Measurements from ENCODE around the gene ST3GAL3. TPM values are rescaled to one million over a fixed set of nuclear protein-coding genes. Genes with fewer than 3 reads are reported as not detected.

The ST3GAL3 gene
- total and polyA plus RNA-seq, 12 donors = 14.5 to 39.3 (median 31.7) TPM

DNA sequence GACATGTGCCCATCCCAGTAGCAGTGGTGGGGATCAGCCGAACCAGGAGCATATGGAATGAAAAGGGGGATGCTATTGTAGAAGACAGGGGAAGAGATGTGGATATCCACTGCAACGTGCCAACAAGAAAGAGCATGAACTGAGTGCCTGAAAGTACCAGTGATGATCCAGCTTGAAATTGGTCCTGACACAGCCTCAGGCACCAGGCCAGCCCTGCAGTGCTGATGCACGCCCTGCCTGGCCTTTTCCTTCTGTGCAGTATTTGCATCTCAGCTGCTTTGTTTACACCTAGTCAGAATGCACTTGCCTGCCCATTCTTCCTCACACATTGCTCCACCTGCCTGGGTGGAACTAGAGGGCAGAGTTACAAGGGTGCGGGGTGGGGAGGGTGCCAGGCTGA, 176.0 kb downstream of the ST3GAL3 start:
- DNase-seq = no peak
- no peak for ATAC-seq
- Histone ChIP-seq H3K9me3 (no peaks in the 10 kb centered on the region), H3K4me1 (peaks cover 0 to 27% (median 11%) of the 10 kb centered on the region in 9 donors), H3K27me3 (no peaks in the 10 kb centered on the region), H3K4me3 (no peak overlapping the region), H3K36me3 (peaks cover 0 to 15% (median 0%) of the 10 kb centered on the region in 9 donors), H3K27ac (no peak overlapping the region)
- TF ChIP-seq, protein P1, sequence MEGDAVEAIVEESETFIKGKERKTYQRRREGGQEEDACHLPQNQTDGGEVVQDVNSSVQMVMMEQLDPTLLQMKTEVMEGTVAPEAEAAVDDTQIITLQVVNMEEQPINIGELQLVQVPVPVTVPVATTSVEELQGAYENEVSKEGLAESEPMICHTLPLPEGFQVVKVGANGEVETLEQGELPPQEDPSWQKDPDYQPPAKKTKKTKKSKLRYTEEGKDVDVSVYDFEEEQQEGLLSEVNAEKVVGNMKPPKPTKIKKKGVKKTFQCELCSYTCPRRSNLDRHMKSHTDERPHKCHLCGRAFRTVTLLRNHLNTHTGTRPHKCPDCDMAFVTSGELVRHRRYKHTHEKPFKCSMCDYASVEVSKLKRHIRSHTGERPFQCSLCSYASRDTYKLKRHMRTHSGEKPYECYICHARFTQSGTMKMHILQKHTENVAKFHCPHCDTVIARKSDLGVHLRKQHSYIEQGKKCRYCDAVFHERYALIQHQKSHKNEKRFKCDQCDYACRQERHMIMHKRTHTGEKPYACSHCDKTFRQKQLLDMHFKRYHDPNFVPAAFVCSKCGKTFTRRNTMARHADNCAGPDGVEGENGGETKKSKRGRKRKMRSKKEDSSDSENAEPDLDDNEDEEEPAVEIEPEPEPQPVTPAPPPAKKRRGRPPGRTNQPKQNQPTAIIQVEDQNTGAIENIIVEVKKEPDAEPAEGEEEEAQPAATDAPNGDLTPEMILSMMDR (IDR thresholded peaks at IDR 0.05) = no peak
- 89 to 94% methylated on average over 4 of the region's 4 CpGs for WGBS, 2 donors
- intact Hi-C loops (cut with DNase I) = loop anchor here in 1 of 10 donors (10.0 kb wide), 1 partner anchor 59 kb away; no protein-coding TSS in a partner anchor

DNA sequence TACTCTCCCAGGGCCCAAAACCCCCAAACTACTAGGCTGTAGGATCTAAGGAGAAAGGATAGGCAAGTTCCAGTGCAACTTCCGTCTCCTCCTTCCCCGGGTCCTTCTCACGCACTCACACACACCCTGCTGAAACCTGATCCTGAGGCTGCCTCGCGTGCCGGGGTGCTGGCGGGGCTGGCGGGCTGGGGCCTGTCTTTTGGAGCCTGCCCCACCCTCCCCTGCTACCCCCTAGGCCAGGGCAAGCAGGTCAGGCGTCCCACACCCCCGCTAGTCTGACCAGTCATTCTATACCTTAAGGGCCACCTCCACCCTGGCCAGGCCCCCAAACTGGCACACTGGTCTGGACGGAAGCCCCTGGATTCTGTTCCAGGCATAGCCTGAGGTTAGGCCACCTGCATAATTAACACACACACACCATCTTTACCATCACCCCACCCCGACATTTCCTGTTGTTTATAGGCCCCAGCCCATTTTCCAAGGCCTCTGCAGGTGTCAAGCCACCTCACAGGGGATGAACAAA, 178.0 kb downstream of the ST3GAL3 start:
- TF ChIP-seq, protein P1 (IDR thresholded peaks at IDR 0.05) = no peak
- 85 to 91% methylated on average over 12 of the region's 12 CpGs for WGBS, 2 donors
- Histone ChIP-seq H3K4me1 (peaks cover 0 to 12% (median 7%) of the 10 kb centered on the region in 9 donors), H3K36me3 (peaks cover 0 to 4% (median 0%) of the 10 kb centered on the region in 9 donors), H3K27me3 (no peaks in the 10 kb centered on the region), H3K27ac (no peak overlapping the region), H3K4me3 (no peak overlapping the region), H3K9me3 (no peaks in the 10 kb centered on the region)
- DNase-seq (no peak), ATAC-seq (no peak)
- intact Hi-C loops (cut with DNase I) = loop anchor here in 1 of 10 donors (10.0 kb wide), 1 partner anchor 61 kb away; no protein-coding TSS in a partner anchor

DNA sequence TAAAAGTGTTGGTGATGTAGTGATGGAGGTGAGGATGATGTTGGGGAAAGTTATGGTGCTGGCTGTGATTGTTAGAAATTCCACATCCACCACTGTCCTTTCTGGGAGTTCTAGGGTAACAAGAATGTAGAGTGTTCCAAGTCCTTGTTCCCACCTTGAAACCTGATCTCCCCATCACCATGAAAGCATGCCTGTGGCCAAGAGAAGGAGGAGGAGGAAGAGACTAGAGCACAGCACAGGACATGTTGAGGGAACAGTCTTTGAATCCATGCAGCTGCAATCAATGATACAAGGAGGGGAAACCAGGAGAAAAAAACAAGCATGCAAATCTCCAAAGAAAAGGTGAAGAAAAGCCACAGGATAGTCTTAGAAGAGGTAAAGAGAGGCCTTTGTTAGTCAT, 180.4 kb downstream of the ST3GAL3 start:
- no peaks in the 10 kb centered on the region for H3K27me3 ChIP-seq
- DNase-seq (no peak), ATAC-seq (no peak)
- H3K4me3 ChIP-seq = no peak overlapping the region
- peaks cover 0 to 4% (median under 1%) of the 10 kb centered on the region in 9 donors for H3K4me1 ChIP-seq
- intact Hi-C loops (cut with DNase I) = loop anchor here in 1 of 10 donors (10.0 kb wide), 1 partner anchor 63 kb away; no protein-coding TSS in a partner anchor
- H3K36me3 ChIP-seq = no peaks in the 10 kb centered on the region
- TF ChIP-seq, protein P1 (IDR thresholded peaks at IDR 0.05) = no peak
- no peaks in the 10 kb centered on the region for H3K9me3 ChIP-seq
- H3K27ac ChIP-seq = no peak overlapping the region

DNA sequence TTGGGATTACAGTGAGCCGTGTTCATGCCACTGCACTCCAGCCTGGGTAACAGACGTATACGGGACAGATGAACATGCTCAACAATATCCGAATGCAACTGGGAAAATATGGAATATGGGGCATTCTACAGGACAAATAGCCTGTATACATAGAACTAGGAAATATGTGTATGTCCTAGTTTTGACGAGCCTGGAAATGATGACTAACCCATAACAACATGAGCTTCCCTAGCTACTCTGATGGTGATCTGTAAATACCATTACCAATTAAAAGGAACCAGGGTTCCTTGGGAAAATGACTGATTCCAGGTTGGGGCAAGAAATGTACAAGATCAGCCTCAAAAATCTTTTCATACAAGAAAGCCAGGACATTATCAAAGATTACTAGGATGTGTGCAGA, 183.5 kb downstream of the ST3GAL3 start:
- no peaks in the 10 kb centered on the region for H3K27me3 ChIP-seq
- H3K4me3 ChIP-seq = no peak overlapping the region
- no peak for DNase-seq
- WGBS, 2 donors = 93 to 94% methylated on average over 5 of the region's 5 CpGs
- TF ChIP-seq, protein P1 (IDR thresholded peaks at IDR 0.05) = no peak
- intact Hi-C loops (cut with DNase I) = loop anchor here in 1 of 10 donors (5.0 kb wide), 1 partner anchor 129 kb away; no protein-coding TSS in a partner anchor
- no peak for ATAC-seq
- peaks cover 0 to 16% (median 5%) of the 10 kb centered on the region in 9 donors for H3K4me1 ChIP-seq
- H3K27ac ChIP-seq = no peak overlapping the region
- peaks cover 0 to 19% (median 0%) of the 10 kb centered on the region in 9 donors for H3K36me3 ChIP-seq
- H3K9me3 ChIP-seq = no peaks in the 10 kb centered on the region
